Left lung (tissue), 10 donors: ENCODE data around the gene IZUMO1. TPM values are rescaled to one million over a fixed set of nuclear protein-coding genes. Genes with fewer than 3 reads are reported as not detected.
A peak's percentile ranks its signal among the peaks of the same experiment; 100 is the strongest.
"Not testable (repeated sequence)": the region's sequence is repeated elsewhere in the genome, so short reads cannot be mapped to it uniquely, and the experiment has no call there.

Source experiments
- ATAC-seq: fragments of 200-7000 bp; cut with Tn5 transposase; one replicate; pipeline ENCODE4 v1.9.1; 2020; ENCODE audit warnings: moderate library complexity
- DNase-seq, 4 donors: peaks; one replicate each; pipeline ENCODE4 v3.0.0-alpha.2; 2013 to 2020
- H3K27ac ChIP-seq, 2 donors: fragments of 200-600 bp; sonication (generic) in 1 of 2; one replicate each; pipeline versions ENCODE4 v1.5.0 to v1.8.0; 2020 to 2021
- H3K27me3 ChIP-seq, 2 donors: fragments of 200-600 bp; sonication (generic) in 1 of 2; one replicate each; pipeline versions ENCODE4 v1.5.0 to v1.8.0; 2020 to 2021
- H3K36me3 ChIP-seq, 2 donors: fragments of 200-600 bp; sonication (generic) in 1 of 2; one replicate each; pipeline versions ENCODE4 v1.5.0 to v1.8.0; 2020 to 2021
- H3K4me1 ChIP-seq, 2 donors: fragments of 200-600 bp; one replicate each; pipeline ENCODE4 v1.8.0; 2021
- H3K4me3 ChIP-seq, 2 donors: fragments of 200-600 bp; sonication (generic) in 1 of 2; one replicate each; pipeline versions ENCODE4 v1.5.0 to v1.8.0; 2020 to 2021; ENCODE audit warnings: mild to moderate bottlenecking in 1 of 2
- H3K9me3 ChIP-seq, 2 donors: fragments of 200-600 bp; sonication (generic) in 1 of 2; one replicate each; pipeline versions ENCODE4 v1.5.0 to v1.8.0; 2020 to 2021
- CTCF ChIP-seq, 2 donors: fragments of 200-600 bp; sonication (generic) in 1 of 2; IDR thresholded peaks; one replicate each; pipeline versions ENCODE4 v1.5.0 to v1.8.0; 2021; ENCODE audit warnings: antibody characterized with exemption in 2 of 2
- intact Hi-C, 2 donors: fragments of 100-400 bp; cut with DNase I; formaldehyde crosslinking; loops; one replicate each; pipeline versions ENCODE4 v1.11.2 to v1.14.2; 2022
- polyA plus RNA-seq, 6 donors: library from polyadenylated mRNA; unstranded; fragments of 120-200 nt; gene quantifications; one replicate each; pipeline ENCODE4 v1.2.1, GENCODE V29; 2013; ENCODE audit not compliant: insufficient read length in 6 of 6
- total RNA-seq, 2 donors: library from RNA; stranded (reverse); fragmentation: NEBNext Ultra II Directional; extraction: Animal tissue kit (Norgen Biotek cat#: 25700); gene quantifications; one replicate each; pipeline ENCODE4 v1.2.1, GENCODE V29; 2021
- donor health status: DM: no; HTN: yes; CAD: no.
- donor health status: DM: no; HTN: no; CAD: no.

Gene IZUMO1
- total and polyA plus RNA-seq, 8 donors: 0.96 to 3.6 (median 1.6) TPM

DNA sequence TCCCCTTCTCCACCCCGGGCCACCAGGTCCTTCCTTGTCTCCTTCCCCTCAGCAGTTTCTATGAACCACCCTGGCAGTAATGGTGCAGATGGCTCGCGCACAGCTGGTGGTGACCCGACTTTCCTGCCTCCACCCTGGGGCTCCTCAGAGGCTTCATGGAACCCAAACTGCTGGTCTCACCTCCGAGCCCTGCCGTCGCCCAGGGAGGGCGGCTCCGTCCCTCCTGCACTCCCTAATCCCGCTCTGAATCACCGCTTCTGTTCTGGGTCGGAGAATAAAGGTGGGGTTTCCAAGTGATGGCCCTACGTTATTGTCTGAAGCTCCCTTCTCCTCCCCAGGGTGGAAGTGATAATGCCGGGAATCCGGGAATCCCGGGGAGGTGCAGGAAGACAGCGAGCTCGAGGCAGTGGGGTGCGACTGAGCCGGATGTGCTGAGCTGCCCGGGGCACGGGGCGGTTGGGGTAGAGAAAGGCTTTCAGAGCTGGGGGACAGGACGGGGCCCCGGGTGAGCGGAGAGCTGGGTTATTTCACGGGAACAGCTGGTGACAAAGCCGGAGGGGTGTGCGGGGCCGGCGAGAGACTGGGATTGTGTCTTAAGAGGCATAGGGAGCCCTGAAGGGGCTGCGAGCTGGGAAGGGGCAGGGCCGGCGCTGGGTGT is 50.2 kb downstream of the IZUMO1 start:
- H3K4me1 ChIP-seq: peaks cover 0 to 15% of the 10 kb centered on the region in 2 donors
- peak; percentile 61 for ATAC-seq
- no peaks in the 10 kb centered on the region for H3K36me3 ChIP-seq
- H3K27me3 ChIP-seq: peaks cover 0 to 27% of the 10 kb centered on the region in 2 donors
- peak overlapping the region in 1 of 2 donors; percentile 64 for H3K27ac ChIP-seq
- intact Hi-C loops: no loop called here
- no peak for DNase-seq
- peak overlapping the region in 1 of 2 donors; percentile 14 for H3K4me3 ChIP-seq
- no peaks in the 10 kb centered on the region for H3K9me3 ChIP-seq
- TF ChIP-seq CTCF (IDR thresholded peaks at IDR 0.05): no peak

DNA sequence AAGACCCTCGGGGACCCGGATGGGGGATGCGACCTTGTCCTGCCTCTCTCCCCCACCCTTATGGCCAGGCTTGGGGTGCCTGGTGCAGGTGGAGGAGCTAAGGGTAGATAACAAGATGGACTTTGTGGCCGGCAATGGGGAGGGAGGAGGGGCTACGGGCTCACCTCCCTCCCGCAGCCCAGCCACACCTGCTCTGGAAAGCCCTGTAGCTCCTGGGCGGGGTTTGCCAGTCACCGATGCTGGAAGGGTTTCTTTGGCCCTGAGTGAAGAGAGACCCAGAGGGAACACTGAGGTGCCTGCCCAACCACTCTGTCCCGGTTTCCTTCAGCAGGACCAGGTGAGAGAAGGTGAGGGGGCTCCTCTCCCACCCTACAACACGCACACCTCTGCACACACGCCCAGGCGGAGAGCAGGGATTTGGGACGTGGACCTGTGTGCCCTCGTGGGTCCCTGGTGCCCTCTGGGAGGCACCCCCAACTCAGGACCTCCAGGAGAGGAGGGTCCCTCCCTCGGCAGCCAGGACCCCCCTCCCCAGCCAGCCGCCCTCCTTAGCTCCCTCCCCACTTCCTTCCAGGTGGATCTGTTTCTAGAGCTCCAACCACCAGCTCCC is 50.9 kb downstream of the IZUMO1 start, which contains the start of gene FUT2:
Gene FUT2 (plus strand): TSS at position 229 of the 610 bp plus-strand sequence. CDS start 6,986 bp downstream, outside the sequence.
- TF ChIP-seq CTCF (IDR thresholded peaks at IDR 0.05): no peak
- H3K4me1 ChIP-seq: peaks cover 0 to 15% of the 10 kb centered on the region in 2 donors
- DNase-seq: no peak
- H3K4me3 ChIP-seq: peak within 1 kb of the TSS in 1 of 2 donors; percentile 14
- peaks cover 0 to 27% of the 10 kb centered on the region in 2 donors for H3K27me3 ChIP-seq
- no peaks in the 10 kb centered on the region for H3K9me3 ChIP-seq
- intact Hi-C loops: no loop called here
- no peaks in the 10 kb centered on the region for H3K36me3 ChIP-seq
- ATAC-seq: peak; percentile 88
- H3K27ac ChIP-seq: peak within 1 kb of the TSS in 1 of 2 donors; percentile 64

DNA sequence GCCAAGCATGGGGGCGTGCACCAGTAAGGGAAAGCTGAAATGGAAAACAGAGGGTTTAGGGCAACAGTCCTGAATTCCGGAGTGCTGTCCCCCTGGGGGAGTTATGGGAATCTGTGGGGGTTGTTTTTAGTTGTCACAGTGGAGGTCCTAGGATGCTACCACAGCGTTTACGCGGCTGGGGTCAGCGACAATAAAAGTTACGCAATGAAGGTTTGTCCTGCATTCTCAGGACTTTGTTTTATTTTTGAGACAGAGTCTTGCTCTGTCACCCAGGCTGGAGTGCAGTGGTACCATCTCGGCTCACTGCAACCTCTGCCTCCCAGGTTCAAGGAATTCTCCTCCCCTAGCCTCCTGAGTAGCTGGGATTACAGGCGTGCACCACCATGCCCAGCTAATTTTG is 53.1 kb downstream of the IZUMO1 start:
- DNase-seq, ATAC-seq, intact Hi-C loops, H3K9me3 ChIP-seq, H3K36me3 ChIP-seq, H3K4me3 ChIP-seq, H3K27ac ChIP-seq: not testable (repeated sequence)
- peaks cover 0 to 27% of the 10 kb centered on the region in 2 donors for H3K27me3 ChIP-seq
- H3K4me1 ChIP-seq: peaks cover 0 to 15% of the 10 kb centered on the region in 2 donors

Other genes with a start within 250 kb of the IZUMO1 start
- 1 to 10 TPM; 4.4 to 9.5 TPM for gene LMTK3, start 235.1 kb downstream of the IZUMO1 start, total RNA-seq
- gene LMTK3, start 235.1 kb downstream of the IZUMO1 start, polyA plus RNA-seq: 1 to 10 TPM; 1.7 to 3.5 (median 2.6) TPM
- gene SULT2B1, start 194.7 kb downstream of the IZUMO1 start, total RNA-seq: 1 to 10 TPM; 2.8 to 6.3 TPM
- 1 to 10 TPM; 2.1 to 3.8 (median 2.9) TPM for gene SULT2B1, start 194.7 kb downstream of the IZUMO1 start, polyA plus RNA-seq
- gene SPACA4, start 140.2 kb downstream of the IZUMO1 start, total RNA-seq: not detected
- gene SPACA4, start 140.2 kb downstream of the IZUMO1 start, polyA plus RNA-seq: under 1 TPM; 0.17 to 0.78 (median 0.26) TPM
- gene FAM83E, start 131.8 kb downstream of the IZUMO1 start, total RNA-seq: 10 to 100 TPM; 15.5 to 50.0 TPM
- 10 to 100 TPM in 2 of 6 donors, 1 to 10 TPM in 4; 4.7 to 12.3 (median 5.8) TPM for gene FAM83E, start 131.8 kb downstream of the IZUMO1 start, polyA plus RNA-seq
- 1,000 to 10,000 TPM; 1,028 to 1,088 TPM for gene RPL18, start 127.7 kb downstream of the IZUMO1 start, total RNA-seq
- 1,000 to 10,000 TPM; 1,451 to 1,744 (median 1,588) TPM for gene RPL18, start 127.7 kb downstream of the IZUMO1 start, polyA plus RNA-seq
- gene SPHK2, start 127.4 kb downstream of the IZUMO1 start, total RNA-seq: 10 to 100 TPM; 21.3 to 27.5 TPM
- 10 to 100 TPM; 10.2 to 17.1 (median 14.1) TPM for gene SPHK2, start 127.4 kb downstream of the IZUMO1 start, polyA plus RNA-seq
- gene DBP, start 109.5 kb downstream of the IZUMO1 start, total RNA-seq: 10 to 100 TPM in 1 of 2 donors, 1 to 10 TPM in 1; 8.9 to 10.5 TPM
- 10 to 100 TPM in 2 of 6 donors, 1 to 10 TPM in 4; 6.4 to 11.1 (median 9.5) TPM for gene DBP, start 109.5 kb downstream of the IZUMO1 start, polyA plus RNA-seq
- gene CA11, start 100.7 kb downstream of the IZUMO1 start, total RNA-seq: 1 to 10 TPM; 3.6 to 3.9 TPM
- gene CA11, start 100.7 kb downstream of the IZUMO1 start, polyA plus RNA-seq: 1 to 10 TPM; 3.7 to 5.6 (median 5.0) TPM
- under 1 TPM; 0.29 to 0.73 TPM for gene NTN5, start 73.9 kb downstream of the IZUMO1 start, total RNA-seq
- 1 to 10 TPM in 4 of 6 donors, under 1 TPM in 2; 0.66 to 1.4 (median 1.1) TPM for gene NTN5, start 73.9 kb downstream of the IZUMO1 start, polyA plus RNA-seq
- 1 to 10 TPM; 1.1 to 2.7 TPM for gene FUT2, start 50.9 kb downstream of the IZUMO1 start, total RNA-seq
- gene FUT2, start 50.9 kb downstream of the IZUMO1 start, polyA plus RNA-seq: 1 to 10 TPM; 2.1 to 3.7 (median 2.8) TPM
- gene MAMSTR, start 27.2 kb downstream of the IZUMO1 start, total RNA-seq: 1 to 10 TPM; 1.3 to 1.5 TPM
- gene MAMSTR, start 27.2 kb downstream of the IZUMO1 start, polyA plus RNA-seq: 1 to 10 TPM; 4.3 to 5.2 (median 4.6) TPM
- 10 to 100 TPM; 15.0 to 25.4 TPM for gene RASIP1, start 6.3 kb downstream of the IZUMO1 start, total RNA-seq
- 10 to 100 TPM; 16.0 to 29.9 (median 23.8) TPM for gene RASIP1, start 6.3 kb downstream of the IZUMO1 start, polyA plus RNA-seq
- 1 to 10 TPM; 6.0 to 8.7 TPM for gene FUT1, start 5.7 kb upstream of the IZUMO1 start, total RNA-seq
- 1 to 10 TPM; 5.1 to 8.6 (median 6.5) TPM for gene FUT1, start 5.7 kb upstream of the IZUMO1 start, polyA plus RNA-seq
- gene FGF21, start 8.6 kb upstream of the IZUMO1 start, total RNA-seq: not detected
- not detected for gene FGF21, start 8.6 kb upstream of the IZUMO1 start, polyA plus RNA-seq
- 10 to 100 TPM; 68.5 to 87.5 TPM for gene BCAT2, start 64.1 kb upstream of the IZUMO1 start, total RNA-seq
- 10 to 100 TPM; 37.0 to 50.1 (median 42.2) TPM for gene BCAT2, start 64.1 kb upstream of the IZUMO1 start, polyA plus RNA-seq
- gene HSD17B14, start 89.6 kb upstream of the IZUMO1 start, total RNA-seq: 10 to 100 TPM; 10.1 to 20.3 TPM
- 10 to 100 TPM in 1 of 6 donors, 1 to 10 TPM in 5; 6.7 to 10.9 (median 8.6) TPM for gene HSD17B14, start 89.6 kb upstream of the IZUMO1 start, polyA plus RNA-seq
- gene PLEKHA4, start 121.7 kb upstream of the IZUMO1 start, total RNA-seq: 10 to 100 TPM; 21.0 to 37.3 TPM
- 10 to 100 TPM; 14.4 to 21.1 (median 17.4) TPM for gene PLEKHA4, start 121.7 kb upstream of the IZUMO1 start, polyA plus RNA-seq
- 10 to 100 TPM; 68.4 to 74.8 TPM for gene PPP1R15A, start 125.5 kb upstream of the IZUMO1 start, total RNA-seq
- 100 to 1,000 TPM in 1 of 6 donors, 10 to 100 TPM in 5; 36.3 to 110 (median 58.4) TPM for gene PPP1R15A, start 125.5 kb upstream of the IZUMO1 start, polyA plus RNA-seq
- gene TULP2, start 151.8 kb upstream of the IZUMO1 start, total RNA-seq: 1 to 10 TPM in 1 of 2 donors, under 1 TPM in 1; 0.89 to 1.2 TPM
- 1 to 10 TPM in 3 of 6 donors, under 1 TPM in 3; 0.72 to 1.4 (median 1.1) TPM for gene TULP2, start 151.8 kb upstream of the IZUMO1 start, polyA plus RNA-seq
- gene NUCB1, start 153.4 kb upstream of the IZUMO1 start, total RNA-seq: 100 to 1,000 TPM; 286 to 331 TPM
- 100 to 1,000 TPM; 171 to 210 (median 192) TPM for gene NUCB1, start 153.4 kb upstream of the IZUMO1 start, polyA plus RNA-seq
- gene DHDH, start 186.8 kb upstream of the IZUMO1 start, total RNA-seq: 1 to 10 TPM; 3.3 to 4.1 TPM
- 1 to 10 TPM in 5 of 6 donors, under 1 TPM in 1; 0.86 to 2.4 (median 1.8) TPM for gene DHDH, start 186.8 kb upstream of the IZUMO1 start, polyA plus RNA-seq
- 100 to 1,000 TPM; 130 to 141 TPM for gene BAX, start 208.0 kb upstream of the IZUMO1 start, total RNA-seq
- 10 to 100 TPM; 47.7 to 69.7 (median 60.8) TPM for gene BAX, start 208.0 kb upstream of the IZUMO1 start, polyA plus RNA-seq
- 1,000 to 10,000 TPM; 8,739 to 9,329 TPM for gene FTL, start 218.4 kb upstream of the IZUMO1 start, total RNA-seq
- gene FTL, start 218.4 kb upstream of the IZUMO1 start, polyA plus RNA-seq: 1,000 to 10,000 TPM; 1,119 to 1,450 (median 1,279) TPM
- 10 to 100 TPM; 42.5 to 49.0 TPM for gene GYS1, start 246.4 kb upstream of the IZUMO1 start, total RNA-seq
- gene GYS1, start 246.4 kb upstream of the IZUMO1 start, polyA plus RNA-seq: 10 to 100 TPM; 45.2 to 56.3 (median 50.0) TPM
- 10 to 100 TPM; 46.6 to 66.6 TPM for gene RUVBL2, start 247.0 kb upstream of the IZUMO1 start, total RNA-seq
- gene RUVBL2, start 247.0 kb upstream of the IZUMO1 start, polyA plus RNA-seq: 10 to 100 TPM; 67.9 to 83.7 (median 76.8) TPM